Daoy (cell line): ENCODE results near the gene MAGI3. TPM values are rescaled to one million over a fixed set of nuclear protein-coding genes. Genes with fewer than 3 reads are reported as not detected.
"Not testable (repeated sequence)": the region's sequence is repeated elsewhere in the genome, so short reads cannot be mapped to it uniquely, and the experiment has no call there.

Experiments
- DNase-seq: peaks from one replicate; pipeline ENCODE4 v3.0.0-alpha.2; 2015; ENCODE audit warnings: low read depth
- total RNA-seq: library from RNA; depleted of rRNA; stranded (reverse); fragments of >200 nt; shearing (Covaris generic); gene quantifications from 2 replicates; pipeline ENCODE4 v1.2.3, GENCODE V29; 2014

MAGI3 gene
- total RNA-seq, 1 experiment from 2014 or later = 12.6 TPM

GRCh38 chr1:113684153-113684541 lies 293.8 kb downstream of the MAGI3 start:
- no peak for DNase-seq

GRCh38 chr1:113686891-113687618 lies 296.7 kb downstream of the MAGI3 start:
- no peak for DNase-seq

GRCh38 chr1:113691184-113691583 lies 300.9 kb downstream of the MAGI3 start:
- no peak for DNase-seq

- DNase-seq = no peak
Observed at GRCh38 chr1:113692342-113692741, 302.0 kb downstream of the MAGI3 start.

GRCh38 chr1:113692824-113693431 lies 302.6 kb downstream of the MAGI3 start:
- no peak for DNase-seq

GRCh38 chr1:113694910-113695309 lies 304.6 kb downstream of the MAGI3 start:
- DNase-seq = no peak

- no peak for DNase-seq
Observed at GRCh38 chr1:113701429-113701828, 311.1 kb downstream of the MAGI3 start.

GRCh38 chr1:113714606-113715269 lies 324.4 kb downstream of the MAGI3 start:
- DNase-seq = no peak

GRCh38 chr1:113717506-113717905 lies 327.2 kb downstream of the MAGI3 start:
- not testable (repeated sequence) for DNase-seq

- DNase-seq = not testable (repeated sequence)
Observed at GRCh38 chr1:113718621-113719020, 328.3 kb downstream of the MAGI3 start.

- no peak for DNase-seq
Observed at GRCh38 chr1:113721010-113721409, 330.7 kb downstream of the MAGI3 start.

GRCh38 chr1:113732802-113733201 lies 342.5 kb downstream of the MAGI3 start:
- DNase-seq = no peak

- DNase-seq = no peak
Observed at GRCh38 chr1:113734357-113735055, 344.2 kb downstream of the MAGI3 start.
